HepG2 (cell line): ENCODE data around the gene TAS1R3. TPM values are rescaled to one million over a fixed set of nuclear protein-coding genes. Genes with fewer than 3 reads are reported as not detected.

ENCODE experiments used
- ATAD3A ChIP-seq: sonication (generic); formaldehyde crosslinking; IDR thresholded peaks from 2 replicates; pipeline ENCODE4 v1.4.0; 2020; ENCODE audit warnings: missing genetic modification reagents
- BHLHE40 ChIP-seq: IDR thresholded peaks from 2 replicates; pipeline ENCODE4 v1.6.1; 2011; ENCODE audit warnings: low read length, improper control_type of control experiment
- E2F5 ChIP-seq: sonication (generic); formaldehyde crosslinking; conservative IDR thresholded peaks from 2 replicates; pipeline ENCODE4 v1.4.0; 2020; ENCODE audit warnings: missing genetic modification reagents
- EHMT2 ChIP-seq: fragments of 200-600 bp; sonication (generic); IDR thresholded peaks from 2 replicates; pipeline ENCODE4 v1.7.0; 2017; ENCODE audit warnings: antibody characterized with exemption, low read depth, low read length, borderline replicate concordance
- ERF ChIP-seq: IDR thresholded peaks from 2 replicates; pipeline ENCODE4 v1.6.1; 2018; ENCODE audit warnings: missing biosample characterization, missing genetic modification reagents
- HMG20B ChIP-seq: conservative IDR thresholded peaks from 2 replicates; pipeline ENCODE4 v1.6.1; 2016; ENCODE audit warnings: missing genetic modification reagents, missing compliant biosample characterization
- HNRNPL ChIP-seq: fragments of 200-400 bp; formaldehyde crosslinking; IDR thresholded peaks from 2 replicates; pipeline ENCODE4 v1.6.1; 2017; ENCODE audit warnings: mild to moderate bottlenecking, low read depth, low read length
- NKX3-1 ChIP-seq: sonication (generic); formaldehyde crosslinking; IDR thresholded peaks from 2 replicates; pipeline ENCODE4 v1.5.0; 2020; ENCODE audit warnings: missing genetic modification reagents
- RELA ChIP-seq: sonication (generic); formaldehyde crosslinking; IDR thresholded peaks from 2 replicates; pipeline ENCODE4 v1.4.0; 2020; ENCODE audit warnings: missing genetic modification reagents
- SNAPC5 ChIP-seq: sonication (generic); formaldehyde crosslinking; IDR thresholded peaks from 2 replicates; pipeline ENCODE4 v1.8.1; 2023; ENCODE audit warnings: mild to moderate bottlenecking, missing genetic modification reagents, borderline replicate concordance
- TAF1 ChIP-seq: sonication (generic); formaldehyde crosslinking; IDR thresholded peaks from 2 replicates; pipeline ENCODE4 v1.4.0; 2020; ENCODE audit warnings: missing genetic modification reagents
- THAP9 ChIP-seq: sonication (generic); formaldehyde crosslinking; IDR thresholded peaks from 2 replicates; pipeline ENCODE4; 2020; ENCODE audit warnings: missing genetic modification reagents, mild to moderate bottlenecking, borderline replicate concordance
- ZBTB1 ChIP-seq: sonication (generic); formaldehyde crosslinking; IDR thresholded peaks from 2 replicates; pipeline ENCODE4 v1.4.0; 2020; ENCODE audit warnings: missing genetic modification reagents, borderline replicate concordance
- ZFP91 ChIP-seq: sonication (generic); formaldehyde crosslinking; IDR thresholded peaks from 2 replicates; pipeline ENCODE4 v1.9.0; 2022; ENCODE audit warnings: missing genetic modification reagents, mild to moderate bottlenecking, borderline replicate concordance
- ZHX2 ChIP-seq, 2 experiments: sonication (generic) in 1 of 2; formaldehyde crosslinking in 1 of 2; IDR thresholded peaks; 2 replicates each; pipeline versions ENCODE4 v1.6.1 to v1.9.0; 2014 to 2022; ENCODE audit warnings: antibody characterized with exemption in 1 of 2, borderline replicate concordance in 1 of 2, inconsistent platforms in 1 of 2, low read depth in 1 of 2, missing genetic modification reagents in 1 of 2
- ZNF569 ChIP-seq: sonication (generic); formaldehyde crosslinking; IDR thresholded peaks from 2 replicates; pipeline ENCODE4 v1.5.0; 2020; ENCODE audit warnings: mild to moderate bottlenecking, missing genetic modification reagents, moderate library complexity, borderline replicate concordance
- ZNF790 ChIP-seq: sonication (generic); formaldehyde crosslinking; IDR thresholded peaks from 2 replicates; pipeline ENCODE4 v1.8.0; 2022; ENCODE audit warnings: missing genetic modification reagents, mild to moderate bottlenecking, borderline replicate concordance
- ZNF816 ChIP-seq: sonication (generic); formaldehyde crosslinking; IDR thresholded peaks from 2 replicates; pipeline ENCODE4 v1.8.0; 2022; ENCODE audit warnings: missing genetic modification reagents, mild to moderate bottlenecking, borderline replicate concordance
- polyA plus RNA-seq, 8 experiments: library from polyadenylated mRNA; depleted of rRNA in 3 of 8; stranded (reverse) in 7 of 8; unstranded in 1 of 8; fragments of >200 nt; fragmentation: Illumina TruSeq in 4 of 8; extraction: Trizol in 4 of 8; gene quantifications; 2 replicates each; pipeline versions ENCODE4 v1.2.1 to v1.2.3, GENCODE V29; 2011 to 2016; ENCODE audit warnings: low read depth in 4 of 8, missing spikeins in 1 of 8, mixed read lengths in 1 of 8; ENCODE audit not compliant: insufficient read depth in 1 of 8
- total RNA-seq, 5 experiments: library from RNA; depleted of rRNA; stranded (reverse); fragments of >200 nt; fragmentation: Illumina TruSeq; extraction: Trizol; gene quantifications; 2 replicates each; pipeline ENCODE4 v1.2.3, GENCODE V29; 2016; ENCODE audit warnings: low read depth in 1 of 5

Gene TAS1R3
- total and polyA plus RNA-seq, 2 of the 13 experiments (the other 11 are each of a cell fraction or from before 2014, with no cell fraction given): 0.13 to 0.15 TPM

GRCh38 chr1:1334835-1335234 is 3.8 kb downstream of the TAS1R3 start (continued):
- TF ChIP-seq ZHX2 (IDR thresholded peaks at IDR 0.05; ENCODE audit: low read depth) (no peak), ZHX2 (CRISPR knock-in tag; IDR thresholded peaks at IDR 0.05; ENCODE audit: borderline replicate concordance) (0 out of 2 replicates have a peak, but pooled peaks have one; percentile 50), ATAD3A (no peak), RELA (no peak), HNRNPL (peak; percentile 85), ERF (CRISPR knock-in tag) (0 out of 2 replicates have a peak, but pooled peaks have one; percentile 54), ZNF569 (CRISPR knock-in tag) (no peak), ZBTB1 (0 out of 2 replicates have a peak, but pooled peaks have one; percentile 57), BHLHE40 (no peak), ZNF816 (CRISPR knock-in tag) (0 out of 2 replicates have a peak, but pooled peaks have one; percentile 42), SNAPC5 (CRISPR knock-in tag) (peak; percentile 36; the same call in 1 of the 2 replicates), HMG20B (CRISPR knock-in tag) (0 out of 2 replicates have a peak, but pooled peaks have one; percentile 23), NKX3-1 (CRISPR knock-in tag) (peak; percentile 86), ZNF790 (CRISPR knock-in tag) (0 out of 2 replicates have a peak, but pooled peaks have one; percentile 72), THAP9 (CRISPR knock-in tag) (peak; percentile 67; the same call in 1 of the 2 replicates), TAF1 (CRISPR knock-in tag) (0 out of 2 replicates have a peak, but pooled peaks have one; percentile 13), ZFP91 (CRISPR knock-in tag) (no peak), EHMT2 (peak; percentile 79; the same call in 1 of the 2 replicates), E2F5 (CRISPR knock-in tag) (no peak)
